A673 (cell line): ENCODE measurements around the gene CYLD. TPM values are rescaled to one million over a fixed set of nuclear protein-coding genes. Genes with fewer than 3 reads are reported as not detected.

Experiments used
- BruUV-seq: library from RNA; stranded (reverse); fragments of 400-500 nt; replicated peaks from 2 replicates; lab custom pipeline; 2021; lab: Mats Ljungman, UMichigan
- CTCF ChIA-PET: fragments of 300-600 bp; sonication (Branson Sonifier 250); formaldehyde crosslinking; loops from one replicate; lab custom pipeline; 2022; ENCODE audit warnings: antibody characterized with exemption; lab: Charles Lee
- POLR2A ChIA-PET: fragments of 300-600 bp; sonication (Branson Sonifier 250); formaldehyde crosslinking; loops from one replicate; lab custom pipeline; 2022; ENCODE audit warnings: antibody characterized with exemption; ENCODE audit not compliant: low non-redundant PET; lab: Charles Lee
- DNase-seq: peaks from one replicate; pipeline ENCODE4 v3.0.0-alpha.2; 2015; ENCODE audit warnings: low spot score
- H3K27ac ChIP-seq: fragments of 200-600 bp; sonication (generic); 2 replicates; pipeline ENCODE4 v1.5.1; 2016; ENCODE audit warnings: mixed run types, low read depth, mild to moderate bottlenecking, mixed read lengths, antibody characterized with exemption, low read length; ENCODE audit not compliant: poor library complexity, severe bottlenecking
- H3K27me3 ChIP-seq: fragments of 200-600 bp; sonication (generic); replicated peaks from 2 replicates; pipeline ENCODE4 v1.6.1; 2017; ENCODE audit warnings: mixed run types, low read depth, mild to moderate bottlenecking, mixed read lengths, antibody characterized with exemption, low read length; ENCODE audit not compliant: insufficient read depth, poor library complexity
- H3K36me3 ChIP-seq: fragments of 200-600 bp; sonication (generic); 2 replicates; pipeline ENCODE4 v1.6.1; 2016; ENCODE audit warnings: mixed run types, mild to moderate bottlenecking, mixed read lengths, antibody characterized with exemption, low read length; ENCODE audit not compliant: insufficient read depth, poor library complexity, severe bottlenecking
- H3K4me1 ChIP-seq: fragments of 200-600 bp; sonication (generic); 2 replicates; pipeline ENCODE4 v1.6.1; 2017; ENCODE audit warnings: mixed run types, mild to moderate bottlenecking, mixed read lengths, antibody characterized with exemption, low read length; ENCODE audit not compliant: insufficient read depth, poor library complexity, severe bottlenecking
- H3K4me3 ChIP-seq: fragments of 200-600 bp; sonication (generic); 2 replicates; pipeline ENCODE4 v1.5.1; 2016; ENCODE audit warnings: low read depth, mixed run types, mild to moderate bottlenecking, mixed read lengths, low read length; ENCODE audit not compliant: poor library complexity, severe bottlenecking
- H3K9me3 ChIP-seq: fragments of 200-600 bp; sonication (generic); 2 replicates; pipeline ENCODE4 v1.6.1; 2016; ENCODE audit warnings: mixed run types, low read depth, mild to moderate bottlenecking, mixed read lengths, antibody characterized with exemption, low read length; ENCODE audit not compliant: poor library complexity, severe bottlenecking
- CTCF ChIP-seq: fragments of 300-800, 200-600 bp; sonication (generic); conservative IDR thresholded peaks from 2 replicates; pipeline ENCODE4 v1.5.1; 2017; ENCODE audit warnings: low read depth, mild to moderate bottlenecking, antibody characterized with exemption, low read length, moderate library complexity, mixed read lengths
- EZH2 ChIP-seq: fragments of 200-600 bp; sonication (generic); IDR thresholded peaks from 2 replicates; pipeline ENCODE4 v1.6.1; 2017; ENCODE audit warnings: borderline replicate concordance, low read depth, mild to moderate bottlenecking, mixed read lengths, antibody characterized with exemption, low read length; ENCODE audit not compliant: poor library complexity, severe bottlenecking
- intact Hi-C: fragments of 100-400 bp; cut with micrococcal nuclease; formaldehyde crosslinking; loops from one replicate; pipeline ENCODE4 v1.10.0; 2022; ENCODE audit not compliant: unreplicated experiment
- total RNA-seq: library from RNA; stranded (reverse); gene quantifications from 2 replicates; pipeline ENCODE4 v1.2.3, GENCODE V29; 2021

Gene CYLD
- total RNA-seq, 1 experiment from 2014 or later = 6.3 TPM

DNA sequence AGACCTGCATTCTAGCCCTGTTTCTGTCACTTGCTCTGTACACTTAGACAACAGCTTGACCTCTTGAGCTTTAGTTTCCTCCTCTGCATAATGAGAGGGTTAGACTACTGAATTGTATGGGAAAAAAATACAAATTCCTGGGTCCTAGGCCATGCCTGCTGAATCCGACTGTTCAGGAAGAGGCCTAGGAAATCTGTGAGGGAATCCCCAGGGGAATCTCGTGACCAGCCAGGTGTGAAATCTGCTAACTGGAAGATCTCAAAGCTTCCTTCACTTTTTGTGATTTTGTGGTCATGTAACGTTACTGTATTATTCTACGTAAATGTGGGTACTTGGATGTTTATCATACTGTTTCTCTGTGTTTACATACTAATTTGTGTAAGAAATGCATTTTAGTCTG, 58.2 kb downstream of the CYLD start:
- BruUV-seq = no TSS peak

DNA sequence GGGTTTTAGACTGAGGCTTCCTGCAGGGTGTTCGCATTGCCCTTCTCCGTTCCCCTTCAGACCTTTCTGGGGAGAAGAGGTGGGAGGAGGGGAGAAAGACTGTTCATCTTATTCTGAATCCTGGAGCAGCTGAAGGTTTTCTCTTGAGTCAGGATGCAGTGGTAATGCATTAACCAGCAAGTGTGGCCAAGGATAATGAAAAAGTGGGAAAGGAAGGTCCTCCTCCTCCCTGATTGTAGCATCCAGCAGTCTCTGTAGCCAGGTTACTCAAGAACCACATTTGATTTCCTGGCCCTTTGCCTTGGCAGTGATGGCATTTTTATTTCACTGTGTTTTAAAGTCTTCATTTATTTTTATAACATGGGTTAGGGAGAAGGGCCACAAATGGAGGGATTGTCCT, 59.1 kb downstream of the CYLD start:
- no peak overlapping the region for H3K27ac ChIP-seq
- CTCF ChIA-PET = no interaction called here
- TF ChIP-seq CTCF (no peak), EZH2 (no peak)
- H3K9me3 ChIP-seq = no peaks in the 10 kb centered on the region
- H3K36me3 ChIP-seq = no peaks in the 10 kb centered on the region
- DNase-seq = no peak
- POLR2A ChIA-PET = no interaction called here
- no peaks in the 10 kb centered on the region for H3K4me1 ChIP-seq
- no TSS peak for BruUV-seq
- no peaks in the 10 kb centered on the region for H3K27me3 ChIP-seq
- no peak overlapping the region for H3K4me3 ChIP-seq
- intact Hi-C loops = loop anchor here (10.0 kb wide), 1 partner anchor 1184 kb away; no protein-coding TSS in a partner anchor

More for the DNA sequence above, 58.2 kb downstream of the CYLD start:
- DNase-seq = no peak
- H3K27ac ChIP-seq = no peak overlapping the region
- intact Hi-C loops = loop anchor here (10.0 kb wide), 1 partner anchor 1185 kb away; no protein-coding TSS in a partner anchor
- H3K4me3 ChIP-seq = no peak overlapping the region
- H3K36me3 ChIP-seq = no peaks in the 10 kb centered on the region
- no peaks in the 10 kb centered on the region for H3K9me3 ChIP-seq
- no peaks in the 10 kb centered on the region for H3K4me1 ChIP-seq
- no peaks in the 10 kb centered on the region for H3K27me3 ChIP-seq
- POLR2A ChIA-PET = no interaction called here
- TF ChIP-seq EZH2 (no peak), CTCF (no peak)
- CTCF ChIA-PET = no interaction called here

DNA sequence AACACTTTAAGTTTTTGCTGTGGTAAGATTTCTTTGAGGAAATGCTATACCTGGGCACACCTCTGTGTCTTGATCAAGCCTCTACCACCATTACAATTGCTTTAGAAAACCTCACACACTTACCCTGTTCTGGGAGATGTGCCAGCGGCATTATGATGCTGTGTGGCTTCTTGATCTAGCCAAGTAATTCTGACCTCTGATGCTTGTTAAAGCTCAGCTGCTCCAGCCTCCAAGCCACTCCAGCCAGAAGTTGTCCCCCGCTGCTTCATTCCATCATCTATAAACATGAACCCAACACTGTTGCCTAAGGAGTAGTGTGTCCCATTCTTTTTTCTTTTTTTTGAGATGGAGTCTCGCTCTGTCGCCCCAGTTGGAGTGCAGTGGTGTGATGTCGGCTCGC, 60.1 kb downstream of the CYLD start:
- no peaks in the 10 kb centered on the region for H3K27me3 ChIP-seq
- CTCF ChIA-PET = no interaction called here

More for the DNA sequence above, 60.1 kb downstream of the CYLD start:
- Histone ChIP-seq H3K4me1 (no peaks in the 10 kb centered on the region), H3K9me3 (no peaks in the 10 kb centered on the region), H3K36me3 (no peaks in the 10 kb centered on the region), H3K27ac (no peak overlapping the region), H3K4me3 (no peak overlapping the region)
- intact Hi-C loops = loop anchor here (10.0 kb wide), 1 partner anchor 1183 kb away; no protein-coding TSS in a partner anchor
- POLR2A ChIA-PET = no interaction called here
- DNase-seq = no peak
- BruUV-seq = no TSS peak
- TF ChIP-seq CTCF (no peak), EZH2 (no peak)
